Neural progenitor cell (in vitro differentiated cells): Measurements from ENCODE around the gene CPNE1.

Experiments
- CTCF ChIP-seq: fragments of 200-600 bp; sonication (generic); IDR thresholded peaks from 2 replicates; pipeline ENCODE4 v1.5.1; 2017; ENCODE audit warnings: antibody characterized with exemption, mild to moderate bottlenecking
- EZH2phosphoT487 ChIP-seq: fragments of 200-600 bp; sonication (generic); IDR thresholded peaks from 2 replicates; pipeline ENCODE4 v1.6.1; 2017; ENCODE audit warnings: antibody characterized with exemption

GRCh38 chr20:35630636-35631035, 34.1 kb downstream of the CPNE1 start:
- TF ChIP-seq EZH2phosphoT487 (no peak), CTCF (no peak)
